Measurements from ENCODE around the gene PCYT2. TPM values are rescaled to one million over a fixed set of nuclear protein-coding genes. Genes with fewer than 3 reads are reported as not detected.

Gene PCYT2
- total and polyA plus RNA-seq, 9 of the 15 experiments (the other 6 are each of a cell fraction or from before 2014, with no cell fraction given), result 0.92 to 134 (median 82.5) TPM

GRCh38 chr17:81878294-81878693 lies 32.9 kb downstream of the PCYT2 start:
- Histone ChIP-seq H3K4me2 (ENCODE audit: insufficient read depth, low read length) (no peak overlapping the region), H3K27me3 (ENCODE audit: control insufficient read depth in 2 of 2, insufficient read depth in 2 of 2, low read length in 2 of 2) (no peaks in the 10 kb centered on the region), H3K9me3 (replicated peaks; ENCODE audit: control insufficient read depth, insufficient read depth, low read depth, low read length) (no peaks in the 10 kb centered on the region), H3K9ac (ENCODE audit: insufficient read depth in 1 of 2, low read depth in 2 of 2, low read length in 2 of 2) (no peak overlapping the region), H3K36me3 (ENCODE audit: control insufficient read depth, insufficient read depth, low read length) (peaks cover 53% of the 10 kb centered on the region), H3K79me2 (ENCODE audit: control insufficient read depth, insufficient read depth, low read length) (no peaks in the 10 kb centered on the region; the same call in 2 of the 3 replicates), H3K27ac (ENCODE audit: extremely low read depth, low read depth, low read length) (no peak overlapping the region), H3K4me3 (no peak overlapping the region), H2AFZ (ENCODE audit: low read depth, low read length) (no peak overlapping the region), H4K20me1 (replicated peaks; ENCODE audit: control insufficient read depth, insufficient read depth, low read length) (no peaks in the 10 kb centered on the region), H3K4me1 (replicated peaks in 1 of 2; ENCODE audit: control insufficient read depth in 2 of 2, insufficient read depth in 2 of 2, low read length in 2 of 2) (peaks cover 0 to 6% of the 10 kb centered on the region in 2 experiments; a peak in 2 of 5 replicates), H3K9me1 (ENCODE audit: control insufficient read depth, insufficient read depth, low read length) (no peaks in the 10 kb centered on the region)
- ATAC-seq (no peak), FAIRE-seq (no peak), DNase-seq (ENCODE audit: extremely low read depth in 1 of 4, low spot score in 3 of 4) (no peak)
- no TSS peak for BruUV-seq (replicated peaks)
- in situ Hi-C loops (cut with MboI) (no loop called here), intact Hi-C loops (cut with micrococcal nuclease) (no loop called here)
- POLR2A ChIA-PET, result interaction anchor here (7.3 kb wide), 1 partner anchor 9 kb away, joined by 85 read pairs; the partner anchor contains the start of genes ALYREF and ANAPC11
- WGBS (ENCODE audit: insufficient coverage, low coverage, missing lambda C conversion rate), result 86% methylated on average over 3 of the region's 3 CpGs
- TF ChIP-seq ZBED1 (IDR thresholded peaks at IDR 0.05) (no peak), CBX5 (IDR thresholded peaks at IDR 0.05; ENCODE audit: borderline replicate concordance, low read depth) (no peak), MAZ (CRISPR knock-in tag; conservative IDR thresholded peaks at IDR 0.05 in 1 of 2, IDR thresholded peaks at IDR 0.05 in 1 of 2) (no peak), KLF16 (IDR thresholded peaks at IDR 0.05) (no peak), HNRNPK (IDR thresholded peaks at IDR 0.05; ENCODE audit: low read depth, low read length, poor library complexity, severe bottlenecking) (no peak), PRPF4 (IDR thresholded peaks at IDR 0.05; ENCODE audit: insufficient read depth, low read depth, low read length, poor library complexity, severe bottlenecking) (no peak), SP1 (CRISPR knock-in tag; IDR thresholded peaks at IDR 0.05) (no peak)
- CTCF ChIA-PET (ENCODE audit: low intra/inter-chr PET ratio), result no interaction called here
